GM19468 (cell line): ENCODE measurements around the gene OLR1.
"Not testable (repeated sequence)": the region's sequence is repeated elsewhere in the genome, so short reads cannot be mapped to it uniquely, and the experiment has no call there.

Experiments
- ATAC-seq: cut with Tn5 transposase; IDR thresholded peaks from one replicate; pipeline ENCODE4 v1.9.1; 2021; ENCODE audit warnings: mild to moderate bottlenecking, moderate library complexity, moderate number of reproducible peaks; ENCODE audit not compliant: unreplicated experiment; ENCODE audit errors: extremely low read depth

The OLR1 gene

DNA sequence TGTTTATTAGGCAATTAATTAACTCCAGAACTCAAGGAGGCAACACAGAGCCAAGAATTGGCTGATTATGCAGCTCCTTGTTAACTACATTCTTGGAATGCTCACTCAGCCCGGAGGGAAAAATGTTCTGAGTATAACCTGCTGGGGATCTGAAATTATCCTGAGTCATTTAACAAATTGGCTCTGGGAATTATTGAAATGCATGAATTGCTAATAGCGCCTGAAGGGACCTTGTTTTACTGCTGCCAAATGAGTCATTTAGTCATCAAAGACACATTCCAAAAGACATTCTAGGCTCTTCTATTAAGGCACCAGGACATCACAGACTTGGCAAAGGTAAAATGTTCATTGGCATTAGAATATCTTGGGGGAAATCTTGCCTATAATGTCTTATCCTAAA, 19.9 kb upstream of the OLR1 start:
- no peak for ATAC-seq

GRCh38 chr12:10190558-10191388, 18.8 kb upstream of the OLR1 start:
- ATAC-seq: no peak

- ATAC-seq: no peak
Observed at GRCh38 chr12:10189653-10190052, 17.7 kb upstream of the OLR1 start.

- not testable (repeated sequence) for ATAC-seq
Observed at GRCh38 chr12:10186958-10187357, 15.0 kb upstream of the OLR1 start.

DNA sequence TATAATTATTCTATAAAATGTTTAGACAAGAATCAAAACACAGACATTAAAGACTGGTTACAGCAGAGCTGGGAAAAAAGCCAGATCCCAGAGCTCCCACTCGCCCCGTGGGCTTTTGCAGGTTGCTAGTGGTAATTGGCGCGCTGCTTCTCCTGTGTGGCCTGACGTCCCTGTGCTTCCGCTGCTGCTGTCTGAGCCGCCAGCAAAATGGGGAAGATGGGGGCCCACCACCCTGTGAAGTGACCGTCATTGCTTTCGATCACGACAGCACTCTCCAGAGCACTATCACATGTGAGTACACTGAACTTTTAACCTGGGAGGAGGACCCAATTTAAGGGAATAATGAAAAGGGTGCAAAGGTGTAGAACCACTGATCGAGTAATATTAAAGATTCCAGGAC, 14.4 kb upstream of the OLR1 start:
- no peak for ATAC-seq

DNA sequence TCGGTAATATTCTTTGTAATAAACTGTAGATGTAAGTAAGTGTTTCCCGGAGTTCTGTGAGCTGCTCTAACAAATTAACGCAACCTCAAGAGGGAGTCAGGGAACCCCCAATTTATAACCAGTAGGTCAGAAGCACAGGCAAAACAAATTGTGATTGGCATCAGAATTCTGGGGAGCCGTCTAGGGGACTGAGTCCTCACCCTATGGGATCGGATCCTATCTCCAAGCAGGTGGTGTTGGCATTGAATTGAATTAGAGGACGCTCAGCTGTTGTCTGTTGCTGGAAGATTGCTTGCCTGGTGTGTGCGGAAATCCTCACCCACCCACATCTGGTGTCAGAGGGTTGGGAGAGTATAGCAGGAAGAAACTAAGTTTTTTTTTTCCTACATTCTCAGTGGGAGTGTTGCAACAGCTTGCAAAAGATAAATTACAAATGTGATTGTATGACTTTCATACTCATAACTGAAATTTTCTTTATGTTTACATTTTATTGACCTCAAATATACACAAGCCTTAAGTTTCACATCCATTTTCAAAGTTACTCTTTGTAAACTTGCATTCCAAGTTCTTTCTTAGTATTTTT, 12.4 kb upstream of the OLR1 start:
- ATAC-seq: no peak

DNA sequence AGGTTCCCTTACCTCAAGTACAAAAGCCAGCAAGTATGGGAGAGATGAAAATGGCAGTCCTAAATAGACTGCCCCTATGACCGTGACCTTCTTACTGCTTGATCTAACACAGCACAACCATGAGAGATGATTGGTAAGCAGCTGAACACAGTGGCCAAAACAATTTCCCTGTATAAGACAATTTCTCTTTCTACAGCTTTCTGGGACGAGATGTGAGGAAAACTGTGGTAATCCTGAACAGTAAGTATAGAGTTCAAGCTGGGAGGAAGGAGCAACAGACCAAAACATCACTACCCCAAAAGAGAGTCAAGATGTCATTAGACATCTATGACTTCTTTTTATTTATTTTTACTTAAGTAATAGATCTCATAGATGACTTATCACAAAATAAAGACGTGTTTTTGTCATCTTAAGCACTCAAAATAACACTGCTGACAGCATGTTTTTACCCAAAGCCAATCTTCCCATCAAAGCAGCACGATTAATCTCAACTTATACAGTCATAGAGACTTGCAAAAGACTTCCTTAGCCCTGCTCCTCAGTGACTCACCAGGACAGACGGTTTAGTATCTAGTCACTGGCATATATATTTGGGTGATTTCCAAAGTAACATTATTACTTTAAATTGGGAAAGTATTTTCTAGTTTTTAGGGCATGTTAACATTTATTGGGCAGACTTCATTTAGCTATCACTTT, 10.6 kb upstream of the OLR1 start:
- ATAC-seq: no peak

GRCh38 chr12:10179776-10180181, 7.8 kb upstream of the OLR1 start:
- no peak for ATAC-seq

- ATAC-seq: no peak
Observed at GRCh38 chr12:10178821-10179220, 6.9 kb upstream of the OLR1 start, which contains the start of gene TMEM52B. Gene TMEM52B, plus strand, starts transcription at chr12:10179032. Its CDS starts 543 bp downstream, at chr12:10179575.

- no peak for ATAC-seq
Observed at GRCh38 chr12:10175846-10176636, 4.1 kb upstream of the OLR1 start.

GRCh38 chr12:10174986-10175614, 3.2 kb upstream of the OLR1 start:
- ATAC-seq: no peak

GRCh38 chr12:10170216-10170615, 1.7 kb downstream of the OLR1 start:
- ATAC-seq: no peak

- no peak for ATAC-seq
Observed at GRCh38 chr12:10169104-10169503, 2.8 kb downstream of the OLR1 start.

DNA sequence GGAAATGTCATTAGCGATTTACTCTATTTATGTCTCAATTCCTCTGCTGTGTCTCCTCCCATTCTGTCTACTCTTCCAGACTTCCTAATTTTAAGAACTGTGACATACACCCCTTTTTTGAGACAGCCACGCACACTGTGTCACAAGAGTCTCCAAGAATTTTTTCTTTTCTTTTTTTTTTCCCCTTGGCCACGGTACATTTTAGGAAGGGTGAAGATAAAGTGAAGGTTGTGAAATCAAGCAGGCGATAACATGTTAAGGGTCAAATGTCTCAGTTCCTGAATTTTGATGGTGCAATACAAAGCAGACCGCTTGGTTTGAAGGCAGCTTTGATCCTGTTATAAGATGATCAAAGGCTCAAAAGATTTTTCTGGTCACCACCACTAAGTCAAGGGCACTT, 4.3 kb downstream of the OLR1 start:
- no peak for ATAC-seq

DNA sequence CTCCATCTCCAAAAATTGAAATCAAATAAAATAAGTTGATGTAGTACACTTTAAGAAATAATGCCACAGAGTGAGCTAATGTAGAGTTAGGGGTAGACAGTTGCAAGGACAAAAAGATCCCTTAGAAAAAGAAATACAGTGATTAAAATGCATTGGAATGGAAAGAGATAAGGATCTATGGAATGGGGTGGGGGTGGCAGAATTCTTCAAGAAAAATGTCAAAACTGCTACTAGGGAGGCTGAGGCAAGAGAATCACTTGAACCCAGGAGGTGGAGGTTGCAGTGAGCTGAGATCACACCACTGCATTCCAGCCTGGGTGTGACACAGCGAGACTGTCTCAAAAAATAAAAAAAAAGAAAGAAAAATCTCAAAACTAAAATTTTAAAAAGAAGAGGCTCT, 6.5 kb downstream of the OLR1 start:
- ATAC-seq: no peak

- no peak for ATAC-seq
Observed at GRCh38 chr12:10163084-10163483, 8.8 kb downstream of the OLR1 start.

DNA sequence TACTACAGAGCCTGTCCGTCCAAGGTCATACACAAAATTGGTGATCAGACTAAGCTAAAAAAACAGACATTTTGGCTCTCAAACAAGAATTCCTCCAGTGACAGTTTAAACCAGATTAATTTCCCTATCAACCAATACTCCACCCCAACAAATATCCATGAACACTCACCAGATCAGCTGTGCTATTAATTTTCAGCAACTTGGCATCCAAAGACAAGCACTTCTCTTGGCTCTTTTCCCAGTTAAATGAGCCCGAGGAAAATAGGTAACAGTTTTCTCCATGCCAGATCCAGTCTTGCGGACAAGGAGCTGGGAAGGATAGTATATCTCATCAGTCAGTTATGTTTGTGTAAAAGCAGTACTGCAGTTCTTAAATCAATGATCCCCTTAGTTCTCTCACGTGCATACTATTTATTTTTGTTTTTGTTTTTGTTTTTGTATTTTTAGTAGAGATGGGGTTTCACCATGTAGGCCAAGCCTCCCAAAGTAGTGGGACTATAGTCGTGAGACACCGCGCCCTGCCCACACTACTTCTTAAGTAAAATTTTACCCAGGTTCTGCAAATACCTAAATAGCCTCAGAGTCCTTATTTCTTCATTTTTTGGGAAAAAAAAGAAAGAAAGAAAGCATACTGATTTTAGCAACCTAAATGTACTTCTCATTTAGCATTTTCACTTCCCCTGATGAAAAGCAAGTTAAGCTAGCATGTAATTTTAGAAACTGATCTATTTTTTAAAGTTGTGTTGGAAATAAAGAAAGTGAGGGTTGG, 11.1 kb downstream of the OLR1 start:
- no peak for ATAC-seq

DNA sequence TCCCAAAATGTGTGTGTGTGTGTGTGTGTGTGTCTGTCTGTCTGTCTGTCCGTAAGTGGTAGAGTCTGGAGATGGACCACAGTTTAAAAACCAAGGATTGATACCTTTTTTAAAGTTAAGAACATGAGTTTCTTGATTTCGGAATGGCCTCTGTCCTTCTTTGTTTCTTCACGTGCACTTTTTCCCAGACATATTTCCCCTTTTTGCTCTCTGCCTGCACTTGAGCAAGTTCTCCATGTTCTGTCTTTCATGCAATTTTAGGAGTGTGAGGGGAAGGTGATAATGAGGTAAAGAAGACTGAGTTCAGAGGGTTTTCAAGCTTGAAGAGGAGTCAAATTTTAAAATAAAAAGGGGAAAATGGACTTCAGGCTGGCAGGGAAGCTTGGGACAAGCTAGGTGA, 12.7 kb downstream of the OLR1 start:
- ATAC-seq: no peak

- ATAC-seq: no peak
Observed at GRCh38 chr12:10158406-10158805, 13.5 kb downstream of the OLR1 start.
